Naive thymus-derived CD4-positive, alpha-beta T cell (primary cell): Measurements from ENCODE around the gene CTNNA3. TPM values are rescaled to one million over a fixed set of nuclear protein-coding genes. Genes with fewer than 3 reads are reported as not detected.

Experiments used
- ATAC-seq: fragments of 150-1000 bp; cut with Tn5 transposase; 2 replicates; pipeline ENCODE4 v1.10.0; 2021; ENCODE audit warnings: mild to moderate bottlenecking, moderate library complexity
- CTCF ChIA-PET: fragments of 350-600 bp; sonication (Branson Sonifier 250); formaldehyde crosslinking; loops from one replicate; lab custom pipeline; 2021; ENCODE audit warnings: antibody characterized with exemption; lab: Charles Lee
- POLR2A ChIA-PET: fragments of 350-600 bp; sonication (Branson Sonifier 250); formaldehyde crosslinking; loops from one replicate; lab custom pipeline; 2021; ENCODE audit warnings: antibody characterized with exemption, inconsistent platforms; lab: Charles Lee
- DNase-seq, 9 donors: peaks; one replicate each; pipeline versions ENCODE4 v3.0.0 to v3.0.0-alpha.2; 2020 to 2022; ENCODE audit warnings: mixed read lengths in 1 of 9
- H3K27ac ChIP-seq: one replicate; pipeline ENCODE4 v1.7.0; 2013; ENCODE audit warnings: mild to moderate bottlenecking, low read depth, low read length, moderate library complexity
- H3K27me3 ChIP-seq, 2 donors: one replicate each; pipeline ENCODE4 v1.7.0; 2013; ENCODE audit warnings: low read length in 2 of 2, mild to moderate bottlenecking in 2 of 2, moderate library complexity in 2 of 2; ENCODE audit not compliant: control insufficient read depth in 2 of 2, insufficient read depth in 2 of 2
- H3K36me3 ChIP-seq, 3 experiments: 1 replicate in 2 of 3; 2 replicates in 1 of 3; pipeline ENCODE4 v1.7.0; 2013; ENCODE audit warnings: low read length in 3 of 3, mild to moderate bottlenecking in 3 of 3, moderate library complexity in 1 of 3; ENCODE audit not compliant: insufficient read depth in 3 of 3, control insufficient read depth in 2 of 3
- H3K4me1 ChIP-seq, 2 donors: one replicate each; pipeline ENCODE4 v1.7.0; 2013; ENCODE audit warnings: low read length in 2 of 2, mild to moderate bottlenecking in 2 of 2, moderate library complexity in 1 of 2; ENCODE audit not compliant: control insufficient read depth in 2 of 2, insufficient read depth in 2 of 2
- H3K4me3 ChIP-seq: 2 replicates; pipeline ENCODE4 v1.7.0; 2013; ENCODE audit warnings: mild to moderate bottlenecking, low read length
- H3K9me3 ChIP-seq, 3 experiments: 1 replicate in 2 of 3; 2 replicates in 1 of 3; pipeline ENCODE4 v1.7.0; 2013; ENCODE audit warnings: low read length in 3 of 3; ENCODE audit not compliant: control insufficient read depth in 2 of 3
- H3K27ac Mint-ChIP-seq, 9 donors: one replicate each; pipeline ENCODE4 v1.8.0; 2020 to 2022; ENCODE audit warnings: mixed read lengths in 9 of 9, mild to moderate bottlenecking in 8 of 9, moderate library complexity in 5 of 9, inconsistent platforms in 2 of 9
- H3K27me3 Mint-ChIP-seq, 5 donors: one replicate each; pipeline ENCODE4 v1.8.0; 2021 to 2022; ENCODE audit warnings: mixed read lengths in 5 of 5, mild to moderate bottlenecking in 1 of 5
- H3K36me3 Mint-ChIP-seq, 5 donors: one replicate each; pipeline ENCODE4 v1.8.0; 2020 to 2022; ENCODE audit warnings: mixed read lengths in 5 of 5, mild to moderate bottlenecking in 3 of 5, inconsistent platforms in 1 of 5
- H3K4me1 Mint-ChIP-seq, 7 donors: one replicate each; pipeline ENCODE4 v1.8.0; 2020 to 2022; ENCODE audit warnings: mixed read lengths in 7 of 7, mild to moderate bottlenecking in 3 of 7, inconsistent platforms in 1 of 7
- H3K4me3 Mint-ChIP-seq, 10 donors: one replicate each; pipeline ENCODE4 v1.8.0; 2020 to 2022; ENCODE audit warnings: mild to moderate bottlenecking in 10 of 10, mixed read lengths in 10 of 10, moderate library complexity in 6 of 10, inconsistent platforms in 2 of 10
- H3K9me3 Mint-ChIP-seq, 11 donors: one replicate each; pipeline ENCODE4 v1.8.0; 2020 to 2022; ENCODE audit warnings: mixed read lengths in 11 of 11, mild to moderate bottlenecking in 4 of 11, inconsistent platforms in 1 of 11, moderate library complexity in 1 of 11
- intact Hi-C, 2 donors: fragments of 100-400 bp; cut with micrococcal nuclease; formaldehyde crosslinking; loops; one replicate each; pipeline ENCODE4 v1.15.1; 2023
- polyA plus RNA-seq, 2 donors: library from polyadenylated mRNA; unstranded; fragments of 300-500 nt; fragmentation: Illumina TruSeq; gene quantifications; one replicate each; pipeline ENCODE4 v1.2.3, GENCODE V29; 2021
- total RNA-seq, 6 experiments: library from RNA in 5 of 6; stranded (reverse) in 5 of 6; gene quantifications; 1 replicate in 5 of 6; 2 replicates in 1 of 6; pipeline ENCODE4 v1.2.3 and lab custom pipeline; 2021 to 2026

The CTNNA3 gene
- total and polyA plus RNA-seq, 7 experiments from 2014 or later, result 0.43 to 0.84 (median 0.71) TPM; not detected in 2

DNA sequence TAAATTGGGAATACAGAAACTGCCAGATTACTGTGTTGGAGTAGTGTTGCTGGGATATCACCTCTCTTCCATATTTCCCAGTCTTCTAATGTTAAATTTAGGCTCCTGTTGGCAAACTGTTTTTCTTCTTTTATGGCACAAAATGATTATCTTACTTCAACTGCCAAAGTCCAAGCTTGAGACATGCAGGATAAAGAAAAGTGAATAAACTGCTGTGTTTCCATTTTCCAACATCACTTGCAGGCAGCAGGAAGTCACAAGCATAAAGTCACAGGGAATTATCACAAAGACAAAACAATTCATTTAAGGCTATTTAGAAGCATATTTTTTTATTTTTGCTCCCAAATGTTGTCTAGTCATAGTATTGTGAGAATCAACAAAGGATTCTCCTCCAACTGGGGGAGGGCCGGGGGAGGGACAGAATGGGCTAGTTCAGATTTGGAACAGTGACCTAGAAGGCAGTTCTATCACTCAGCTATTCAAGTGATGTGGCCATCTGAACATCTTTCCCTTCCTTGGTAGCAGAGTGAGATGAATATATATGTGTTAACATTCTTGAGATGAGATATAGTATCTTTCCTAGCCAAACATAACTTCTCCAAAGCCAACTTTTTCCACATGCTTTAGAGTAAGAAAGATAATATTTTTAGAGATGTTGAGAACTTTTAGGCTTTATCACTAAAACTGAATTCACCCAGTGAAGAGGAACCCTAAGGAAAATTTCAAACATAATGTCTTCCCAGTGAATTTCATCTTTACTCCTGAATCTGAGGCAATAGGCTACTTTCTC lies 364.7 kb downstream of the CTNNA3 start:
- intact Hi-C loops, result no loop called here
- H3K27me3 Mint-ChIP-seq, result no peaks in the 10 kb centered on the region

DNA sequence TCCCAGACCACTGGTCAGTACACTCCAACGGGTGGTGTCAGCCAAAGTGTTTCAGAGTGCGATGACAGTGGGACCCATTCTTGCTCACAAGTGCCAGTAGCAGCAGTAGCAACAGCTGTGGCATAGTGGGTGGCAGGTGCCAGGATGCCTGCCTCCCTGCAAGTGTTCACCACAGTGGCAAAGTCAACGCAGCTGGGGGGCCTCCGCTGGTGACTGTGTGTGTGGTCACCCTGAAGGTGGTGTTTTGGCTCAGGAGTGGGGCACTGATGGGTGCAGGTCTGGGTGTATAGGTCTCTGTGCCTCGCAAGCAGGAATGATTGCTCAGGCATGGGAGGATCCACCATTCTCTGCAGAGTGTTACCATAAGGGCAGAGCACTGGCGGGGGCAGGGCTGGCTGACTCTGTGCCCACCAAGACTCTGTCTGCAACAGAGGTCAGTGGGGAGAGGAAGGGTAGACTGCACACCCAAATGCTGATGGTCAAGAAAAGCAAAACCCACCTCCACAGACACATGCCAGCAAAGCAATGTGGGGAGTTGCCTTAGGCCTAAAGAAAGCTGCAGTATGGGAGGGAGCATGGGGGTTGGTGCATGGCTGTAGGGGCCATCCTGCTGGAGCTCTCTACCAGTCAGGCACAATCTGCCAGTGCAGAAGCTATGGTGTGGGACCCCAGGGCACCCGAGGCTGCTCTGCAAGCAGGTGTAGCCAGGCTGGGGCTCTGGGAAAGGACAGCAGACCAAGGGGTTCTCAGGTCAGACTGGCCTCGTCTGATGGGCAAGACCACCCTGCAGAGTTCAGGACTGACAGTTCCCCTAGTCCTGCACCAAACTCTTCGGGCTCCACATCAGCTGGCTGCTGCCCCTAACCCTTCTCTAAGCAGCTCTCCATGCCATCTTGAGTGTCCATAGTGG lies 368.1 kb downstream of the CTNNA3 start:
- Mint-ChIP-seq H3K27ac (no peak overlapping the region), H3K4me3 (no peak overlapping the region), H3K9me3 (peaks cover 0 to 38% (median 24%) of the 10 kb centered on the region in 11 donors), H3K27me3 (no peaks in the 10 kb centered on the region), H3K4me1 (no peaks in the 10 kb centered on the region), H3K36me3 (no peaks in the 10 kb centered on the region)
- no peaks in the 10 kb centered on the region for H3K27me3 ChIP-seq
- H3K4me3 ChIP-seq, result no peak overlapping the region
- DNase-seq (no peak), ATAC-seq (no peak)
- ChIA-PET CTCF (no interaction called here), POLR2A (interaction anchor here (0.5 kb wide), 1 partner anchor 486 kb away, joined by 3 read pairs; no protein-coding TSS in a partner anchor)
- no peaks in the 10 kb centered on the region for H3K36me3 ChIP-seq
- H3K4me1 ChIP-seq, result no peaks in the 10 kb centered on the region
- no peaks in the 10 kb centered on the region for H3K9me3 ChIP-seq
- no peak overlapping the region for H3K27ac ChIP-seq
- intact Hi-C loops, result no loop called here

More for the DNA sequence above, 364.7 kb downstream of the CTNNA3 start:
- Mint-ChIP-seq H3K27ac (no peak overlapping the region), H3K9me3 (peaks cover 0 to 13% (median 6%) of the 10 kb centered on the region in 11 donors), H3K4me1 (no peaks in the 10 kb centered on the region), H3K4me3 (no peak overlapping the region), H3K36me3 (no peaks in the 10 kb centered on the region)
- no peak overlapping the region for H3K27ac ChIP-seq
- CTCF ChIA-PET, result no interaction called here
- no peak for DNase-seq
- H3K4me3 ChIP-seq, result no peak overlapping the region
- H3K36me3 ChIP-seq, result no peaks in the 10 kb centered on the region
- no peaks in the 10 kb centered on the region for H3K4me1 ChIP-seq
- no peaks in the 10 kb centered on the region for H3K9me3 ChIP-seq
- POLR2A ChIA-PET, result no interaction called here
- no peak for ATAC-seq
- no peaks in the 10 kb centered on the region for H3K27me3 ChIP-seq

DNA sequence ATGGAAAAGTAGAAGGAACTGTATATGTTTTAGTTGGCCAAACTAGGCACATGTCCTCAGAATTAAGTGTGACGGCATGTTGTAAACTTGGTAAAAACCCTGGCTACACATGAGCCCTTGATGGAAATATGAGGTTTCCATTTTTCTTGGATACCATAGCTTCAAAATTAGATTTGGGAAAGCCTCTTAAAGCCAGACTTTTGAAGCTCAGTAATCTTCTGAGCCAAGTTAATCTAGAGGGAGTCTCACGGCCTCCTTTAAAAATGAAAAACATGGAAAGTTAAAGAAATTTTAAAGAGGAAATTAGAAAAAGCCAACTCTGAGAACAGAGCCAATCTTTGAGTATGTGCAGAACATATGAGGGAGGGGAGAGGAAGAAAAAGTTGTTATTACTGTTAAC lies 376.0 kb downstream of the CTNNA3 start:
- Mint-ChIP-seq H3K27me3 (peaks cover 0 to 4% (median 0%) of the 10 kb centered on the region in 5 donors), H3K36me3 (no peaks in the 10 kb centered on the region), H3K9me3 (peaks cover 0 to 32% (median 12%) of the 10 kb centered on the region in 11 donors), H3K4me3 (no peak overlapping the region), H3K4me1 (no peaks in the 10 kb centered on the region), H3K27ac (no peak overlapping the region)
- Histone ChIP-seq H3K36me3 (no peaks in the 10 kb centered on the region), H3K4me1 (no peaks in the 10 kb centered on the region), H3K4me3 (no peak overlapping the region), H3K27me3 (no peaks in the 10 kb centered on the region), H3K27ac (no peak overlapping the region), H3K9me3 (no peaks in the 10 kb centered on the region)
- DNase-seq, result no peak
- POLR2A ChIA-PET, result no interaction called here
- intact Hi-C loops, result no loop called here
- ATAC-seq, result no peak
- CTCF ChIA-PET, result no interaction called here

DNA sequence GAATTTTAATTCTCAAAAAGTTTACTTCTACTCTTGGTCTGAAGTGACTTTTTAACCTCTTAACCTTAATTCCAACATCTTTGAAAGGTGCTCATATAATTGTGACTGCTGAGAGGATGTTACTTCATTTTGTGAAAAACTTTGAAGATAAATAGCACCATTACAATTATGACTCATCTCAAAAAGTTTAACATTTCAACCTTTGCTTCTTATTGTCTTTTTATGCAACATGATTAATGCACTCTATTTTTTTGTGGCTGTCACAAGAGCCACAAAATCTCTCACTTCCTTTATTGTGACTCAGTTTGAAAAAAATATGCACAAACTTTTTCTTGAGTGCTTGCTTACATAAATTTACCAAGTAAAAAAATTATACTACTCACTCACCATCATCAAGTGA lies 387.1 kb downstream of the CTNNA3 start:
- no peak overlapping the region for H3K4me3 Mint-ChIP-seq
- ChIA-PET POLR2A (no interaction called here), CTCF (no interaction called here)
- DNase-seq (no peak), ATAC-seq (no peak)
- H3K27me3 Mint-ChIP-seq, result peaks cover 0 to 3% (median 0%) of the 10 kb centered on the region in 5 donors
- H3K36me3 Mint-ChIP-seq, result no peaks in the 10 kb centered on the region
- Histone ChIP-seq H3K27me3 (no peaks in the 10 kb centered on the region), H3K4me1 (no peaks in the 10 kb centered on the region), H3K9me3 (no peaks in the 10 kb centered on the region), H3K36me3 (no peaks in the 10 kb centered on the region), H3K4me3 (no peak overlapping the region), H3K27ac (no peak overlapping the region)
- no peak overlapping the region for H3K27ac Mint-ChIP-seq
- H3K4me1 Mint-ChIP-seq, result no peaks in the 10 kb centered on the region
- intact Hi-C loops, result loop anchor here in 1 of 2 donors (10.0 kb wide), 2 partner anchors 216 to 476 kb away; no protein-coding TSS in a partner anchor
- peaks cover 0 to 24% (median 7%) of the 10 kb centered on the region in 11 donors for H3K9me3 Mint-ChIP-seq

- no peak for ATAC-seq
- Mint-ChIP-seq H3K4me3 (no peak overlapping the region), H3K27ac (no peak overlapping the region), H3K4me1 (no peaks in the 10 kb centered on the region), H3K9me3 (peaks cover 0 to 24% (median 7%) of the 10 kb centered on the region in 11 donors), H3K27me3 (peaks cover 0 to 3% (median 0%) of the 10 kb centered on the region in 5 donors), H3K36me3 (no peaks in the 10 kb centered on the region)
- Histone ChIP-seq H3K9me3 (no peaks in the 10 kb centered on the region), H3K4me3 (no peak overlapping the region), H3K27me3 (no peaks in the 10 kb centered on the region), H3K36me3 (no peaks in the 10 kb centered on the region), H3K4me1 (no peaks in the 10 kb centered on the region), H3K27ac (no peak overlapping the region)
- POLR2A ChIA-PET, result no interaction called here
- intact Hi-C loops, result loop anchor here in 1 of 2 donors (10.0 kb wide), 2 partner anchors 218 to 478 kb away; no protein-coding TSS in a partner anchor
- no peak for DNase-seq
- CTCF ChIA-PET, result no interaction called here
Measured at GRCh38 chr10:67306588-67307205, 389.3 kb downstream of the CTNNA3 start.

DNA sequence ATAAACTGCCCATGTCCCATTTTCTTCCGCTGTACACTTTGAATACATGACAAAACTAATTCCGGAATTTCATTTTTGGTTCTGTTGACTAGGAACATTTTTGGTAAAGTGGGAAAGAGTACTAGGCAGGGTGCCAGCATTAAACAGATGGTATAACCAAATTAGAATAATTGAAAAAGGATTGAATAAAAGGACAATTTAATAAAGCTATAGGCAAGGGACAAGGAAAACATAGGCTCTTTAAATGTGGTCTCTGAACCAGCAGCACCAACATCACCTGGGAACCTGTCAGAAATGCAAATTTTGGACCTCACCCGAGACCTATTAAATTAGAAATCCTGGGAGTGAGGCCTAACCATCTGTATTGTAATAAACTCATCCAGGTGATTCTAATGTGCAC lies 393.3 kb downstream of the CTNNA3 start:
- Mint-ChIP-seq H3K4me1 (no peaks in the 10 kb centered on the region), H3K9me3 (peaks cover 0 to 33% (median 5%) of the 10 kb centered on the region in 11 donors), H3K36me3 (no peaks in the 10 kb centered on the region), H3K4me3 (no peak overlapping the region), H3K27me3 (peaks cover 0 to 4% (median 0%) of the 10 kb centered on the region in 5 donors), H3K27ac (no peak overlapping the region)
- no peaks in the 10 kb centered on the region for H3K4me1 ChIP-seq
- DNase-seq (no peak), ATAC-seq (no peak)
- H3K27me3 ChIP-seq, result no peaks in the 10 kb centered on the region
- intact Hi-C loops, result loop anchor here in 1 of 2 donors (10.0 kb wide), 2 partner anchors 222 to 482 kb away; no protein-coding TSS in a partner anchor
- no peak overlapping the region for H3K4me3 ChIP-seq
- ChIA-PET CTCF (no interaction called here), POLR2A (no interaction called here)
- H3K9me3 ChIP-seq, result no peaks in the 10 kb centered on the region
- H3K27ac ChIP-seq, result no peak overlapping the region
- H3K36me3 ChIP-seq, result no peaks in the 10 kb centered on the region
